HG02610 (cell line): Measurements from ENCODE around the gene TMEM134.

Experiments
- ATAC-seq: cut with Tn5 transposase; IDR thresholded peaks from one replicate; pipeline ENCODE4 v1.9.1; 2021; ENCODE audit warnings: mild to moderate bottlenecking, moderate library complexity; ENCODE audit not compliant: unreplicated experiment

Gene TMEM134

GRCh38 chr11:67440229-67441097 is 28.6 kb downstream of the TMEM134 start:
- ATAC-seq: no peak

- ATAC-seq: no peak
Observed at GRCh38 chr11:67439321-67440228, 29.5 kb downstream of the TMEM134 start.

- ATAC-seq: no peak
Observed at GRCh38 chr11:67438158-67438902, 30.7 kb downstream of the TMEM134 start.

GRCh38 chr11:67437809-67438157 is 31.3 kb downstream of the TMEM134 start:
- ATAC-seq: no peak

GRCh38 chr11:67437082-67437808 is 31.8 kb downstream of the TMEM134 start, which contains the start of gene PTPRCAP:
PTPRCAP (minus strand) TSS chr11:67437682; CDS start chr11:67437619, 63 bp downstream.
- ATAC-seq: no peak

GRCh38 chr11:67436459-67437081 is 32.5 kb downstream of the TMEM134 start:
- peak; percentile 36 for ATAC-seq

GRCh38 chr11:67435727-67436458 is 33.2 kb downstream of the TMEM134 start:
- ATAC-seq: peak; percentile 1

- no peak for ATAC-seq
Observed at GRCh38 chr11:67435031-67435726, 33.9 kb downstream of the TMEM134 start.

- no peak for ATAC-seq
Observed at GRCh38 chr11:67434395-67434881, 34.6 kb downstream of the TMEM134 start.

- ATAC-seq: no peak
Observed at GRCh38 chr11:67433536-67434394, 35.3 kb downstream of the TMEM134 start.

- ATAC-seq: no peak
Observed at GRCh38 chr11:67432655-67433349, 36.2 kb downstream of the TMEM134 start.

GRCh38 chr11:67431346-67432249 is 37.5 kb downstream of the TMEM134 start:
- no peak for ATAC-seq

GRCh38 chr11:67429722-67430121 is 39.3 kb downstream of the TMEM134 start:
- no peak for ATAC-seq

GRCh38 chr11:67429038-67429668 is 39.9 kb downstream of the TMEM134 start:
- no peak for ATAC-seq
